Measurements from ENCODE around the gene RBM10. TPM values are rescaled to one million over a fixed set of nuclear protein-coding genes. Genes with fewer than 3 reads are reported as not detected.

Gene RBM10
- total and polyA plus RNA-seq, 2 donors (not counting 1 experiment from before 2014, with no cell fraction given), result 48.7 to 51.6 TPM

GRCh38 chrX:47160781-47161180 is 15.8 kb downstream of the RBM10 start:
- Histone ChIP-seq H2AFZ (ENCODE audit: insufficient read depth, low read depth, low read length, poor library complexity, severe bottlenecking) (no peak overlapping the region), H3K27ac (ENCODE audit: low read length in 2 of 2) (no peak overlapping the region), H3K36me3 (replicated peaks in 1 of 2; ENCODE audit: control extremely low read depth in 1 of 2, control insufficient read depth in 1 of 2, extremely low read depth in 1 of 2, insufficient read depth in 2 of 2, low read length in 1 of 2) (peaks cover 0 to 19% of the 10 kb centered on the region in 2 experiments), H3K9me3 (ENCODE audit: control extremely low read depth in 1 of 3, control insufficient read depth in 2 of 3, insufficient read depth in 1 of 3, low read length in 2 of 3) (no peaks in the 10 kb centered on the region), H3K4me2 (replicated peaks; ENCODE audit: low read depth, low read length, poor library complexity, severe bottlenecking) (no peak overlapping the region), H3K79me2 (ENCODE audit: control insufficient read depth, insufficient read depth, low read length) (peaks cover 77% of the 10 kb centered on the region), H3K27me3 (replicated peaks in 1 of 4; ENCODE audit: control extremely low read depth in 1 of 4, control insufficient read depth in 3 of 4, insufficient read depth in 4 of 4, low read length in 3 of 4) (no peaks in the 10 kb centered on the region), H3K4me1 (ENCODE audit: control insufficient read depth in 2 of 2, insufficient read depth in 2 of 2, low read length in 2 of 2) (no peaks in the 10 kb centered on the region), H3K9ac (ENCODE audit: low read length) (no peak overlapping the region), H4K20me1 (ENCODE audit: control insufficient read depth, insufficient read depth, low read length, poor library complexity, severe bottlenecking) (peaks cover 11% of the 10 kb centered on the region), H3K4me3 (ENCODE audit: control extremely low read depth in 1 of 5, extremely low read depth in 1 of 5, insufficient read depth in 1 of 5, low read depth in 2 of 5, low read length in 4 of 5) (no peak overlapping the region)
- no peaks in the 10 kb centered on the region for H3K27me3 Mint-ChIP-seq
- peaks cover 11% of the 10 kb centered on the region for H3K4me1 Mint-ChIP-seq
- H3K4me3 Mint-ChIP-seq, result no peak overlapping the region
- no peaks in the 10 kb centered on the region for H3K9me3 Mint-ChIP-seq (ENCODE audit: insufficient read depth)
- no peak for DNase-seq
- TF ChIP-seq EZH2 (IDR thresholded peaks at IDR 0.05; ENCODE audit: borderline replicate concordance, insufficient read depth, low read depth, low read length, poor library complexity, severe bottlenecking) (no peak), CTCF (IDR thresholded peaks at IDR 0.05) (no peak)
- no peak overlapping the region for H3K27ac Mint-ChIP-seq
- ATAC-seq (ENCODE audit: low read depth), result no peak
- CTCF ChIA-PET, result no interaction called here
- WGBS (ENCODE audit: insufficient coverage), result 100% methylated on average over 2 of the region's 4 CpGs
- intact Hi-C loops (cut with micrococcal nuclease), result no loop called here
- POLR2A ChIA-PET, result no interaction called here

- Histone ChIP-seq H3K79me2 (ENCODE audit: control insufficient read depth, insufficient read depth, low read length) (peaks cover 73% of the 10 kb centered on the region), H2AFZ (ENCODE audit: insufficient read depth, low read depth, low read length, poor library complexity, severe bottlenecking) (no peak overlapping the region), H3K27ac (ENCODE audit: low read length in 2 of 2) (no peak overlapping the region), H3K4me2 (replicated peaks; ENCODE audit: low read depth, low read length, poor library complexity, severe bottlenecking) (no peak overlapping the region), H3K9ac (ENCODE audit: low read length) (no peak overlapping the region), H3K4me1 (ENCODE audit: control insufficient read depth in 2 of 2, insufficient read depth in 2 of 2, low read length in 2 of 2) (no peaks in the 10 kb centered on the region), H3K9me3 (ENCODE audit: control extremely low read depth in 1 of 3, control insufficient read depth in 2 of 3, insufficient read depth in 1 of 3, low read length in 2 of 3) (no peaks in the 10 kb centered on the region), H4K20me1 (ENCODE audit: control insufficient read depth, insufficient read depth, low read length, poor library complexity, severe bottlenecking) (peaks cover 8% of the 10 kb centered on the region), H3K4me3 (ENCODE audit: control extremely low read depth in 1 of 5, extremely low read depth in 1 of 5, insufficient read depth in 1 of 5, low read depth in 2 of 5, low read length in 4 of 5) (no peak overlapping the region), H3K36me3 (replicated peaks in 1 of 2; ENCODE audit: control extremely low read depth in 1 of 2, control insufficient read depth in 1 of 2, extremely low read depth in 1 of 2, insufficient read depth in 2 of 2, low read length in 1 of 2) (peaks cover 0 to 5% of the 10 kb centered on the region in 2 experiments), H3K27me3 (replicated peaks in 1 of 4; ENCODE audit: control extremely low read depth in 1 of 4, control insufficient read depth in 3 of 4, insufficient read depth in 4 of 4, low read length in 3 of 4) (no peaks in the 10 kb centered on the region)
- intact Hi-C loops (cut with micrococcal nuclease), result no loop called here
- Mint-ChIP-seq H3K4me1 (peaks cover 13% of the 10 kb centered on the region), H3K27me3 (no peaks in the 10 kb centered on the region), H3K9me3 (ENCODE audit: insufficient read depth) (no peaks in the 10 kb centered on the region), H3K4me3 (no peak overlapping the region), H3K27ac (no peak overlapping the region)
- no peak for TF ChIP-seq CTCF (IDR thresholded peaks at IDR 0.05)
- no peak for TF ChIP-seq EZH2 (IDR thresholded peaks at IDR 0.05; ENCODE audit: borderline replicate concordance, insufficient read depth, low read depth, low read length, poor library complexity, severe bottlenecking)
- WGBS (ENCODE audit: insufficient coverage), result 100% methylated on average over 2 of the region's 5 CpGs
- ChIA-PET CTCF (no interaction called here), POLR2A (no interaction called here)
- DNase-seq (no peak), ATAC-seq (ENCODE audit: low read depth) (no peak)
These were observed 18.0 kb downstream of the RBM10 start for GRCh38 chrX:47162927-47163583.
